Mesendoderm (in vitro differentiated cells): ENCODE results near the gene DRAXIN.
A peak's percentile ranks its signal among the peaks of the same experiment; 100 is the strongest.

Source experiments
- DNase-seq: peaks from one replicate; pipeline ENCODE4 v3.0.0; 2013
- H2AK5ac ChIP-seq: 2 replicates; pipeline ENCODE4 v1.6.1; 2013; ENCODE audit warnings: low read length, inconsistent platforms
- H2BK120ac ChIP-seq: 2 replicates; pipeline ENCODE4 v1.6.1; 2013; ENCODE audit warnings: low read depth, mild to moderate bottlenecking, low read length, moderate library complexity, mixed read lengths
- H2BK15ac ChIP-seq: replicated peaks from 2 replicates; pipeline ENCODE4 v1.6.1; 2013; ENCODE audit warnings: low read depth, mild to moderate bottlenecking, moderate library complexity
- H2BK5ac ChIP-seq: 2 replicates; pipeline ENCODE4 v1.6.1; 2013; ENCODE audit warnings: low read length, inconsistent platforms
- H3K18ac ChIP-seq: 2 replicates; pipeline ENCODE4 v1.6.1; 2013; ENCODE audit warnings: mild to moderate bottlenecking, low read length, mixed read lengths
- H3K23ac ChIP-seq: one replicate; pipeline ENCODE4 v1.6.1; 2013; ENCODE audit warnings: low read length
- H3K27ac ChIP-seq: 2 replicates; pipeline ENCODE4 v1.5.1; 2013; ENCODE audit warnings: low read depth, mild to moderate bottlenecking, inconsistent platforms, low read length, moderate library complexity
- H3K27me3 ChIP-seq: 2 replicates; pipeline ENCODE4 v1.6.1; 2013; ENCODE audit warnings: low read length, control low read depth, mild to moderate bottlenecking, inconsistent platforms; ENCODE audit not compliant: insufficient read depth, poor library complexity
- H3K36me3 ChIP-seq: 2 replicates; pipeline ENCODE4 v1.6.1; 2013; ENCODE audit warnings: low read length, inconsistent platforms; ENCODE audit not compliant: control insufficient read depth, insufficient read depth
- H3K4ac ChIP-seq: one replicate; pipeline ENCODE4 v1.6.1; 2013; ENCODE audit warnings: low read depth, mild to moderate bottlenecking, low read length, moderate library complexity
- H3K4me1 ChIP-seq: 2 replicates; pipeline ENCODE4 v1.6.1; 2013; ENCODE audit warnings: low read depth, low read length, inconsistent platforms; ENCODE audit not compliant: control insufficient read depth
- H3K4me2 ChIP-seq: 2 replicates; pipeline ENCODE4 v1.6.1; 2013; ENCODE audit warnings: low read length
- H3K4me3 ChIP-seq: 2 replicates; pipeline ENCODE4 v1.5.1; 2013; ENCODE audit warnings: mild to moderate bottlenecking, low read length
- H3K56ac ChIP-seq: one replicate; pipeline ENCODE4 v1.6.1; 2013; ENCODE audit warnings: low read length
- H3K79me1 ChIP-seq: 2 replicates; pipeline ENCODE4 v1.6.1; 2013; ENCODE audit warnings: low read length, inconsistent platforms
- H3K79me2 ChIP-seq: 2 replicates; pipeline ENCODE4 v1.6.1; 2013; ENCODE audit warnings: mild to moderate bottlenecking, low read length; ENCODE audit not compliant: control insufficient read depth, insufficient read depth
- H3K9ac ChIP-seq: 2 replicates; pipeline ENCODE4 v1.6.1; 2013; ENCODE audit warnings: low read length, inconsistent platforms
- H4K5ac ChIP-seq: one replicate; pipeline ENCODE4 v1.6.1; 2013; ENCODE audit warnings: low read length
- H4K8ac ChIP-seq: one replicate; pipeline ENCODE4 v1.6.1; 2013; ENCODE audit warnings: low read depth, mild to moderate bottlenecking, control low read depth, low read length, moderate library complexity
- WGBS: extraction: QIAGEN DNeasy Blood & Tissue Kit; methylation state at CpG from one replicate; pipeline ENCODE4 v1.1.7; 2013; ENCODE audit warnings: low lambda C conversion rate, missing lambda C conversion rate; ENCODE audit not compliant: insufficient coverage; ENCODE audit errors: extremely low coverage; 5-methylcytosine and 5-hydroxymethylcytosine counted together

DRAXIN gene

GRCh38 chr1:11659748-11660147 lies 31.8 kb upstream of the DRAXIN start:
- Histone ChIP-seq H3K4ac (no peak overlapping the region), H3K23ac (no peak overlapping the region), H2BK15ac (no peak overlapping the region), H3K36me3 (no peaks in the 10 kb centered on the region), H4K5ac (no peak overlapping the region), H3K79me1 (no peaks in the 10 kb centered on the region), H2AK5ac (no peak overlapping the region), H3K27me3 (no peaks in the 10 kb centered on the region), H3K18ac (no peak overlapping the region), H2BK120ac (no peak overlapping the region), H2BK5ac (no peak overlapping the region), H3K27ac (no peak overlapping the region), H3K79me2 (no peaks in the 10 kb centered on the region), H4K8ac (no peak overlapping the region), H3K4me3 (no peak overlapping the region), H3K9ac (no peak overlapping the region), H3K56ac (no peak overlapping the region), H3K4me2 (no peak overlapping the region), H3K4me1 (no peaks in the 10 kb centered on the region)
- DNase-seq = no peak
- no CpG with 5 or more reads among the region's 4 CpGs for WGBS

- no CpG with 5 or more reads among the region's 17 CpGs for WGBS
- Histone ChIP-seq H3K23ac (no peak overlapping the region), H3K27me3 (no peaks in the 10 kb centered on the region), H3K36me3 (no peaks in the 10 kb centered on the region), H4K8ac (no peak overlapping the region), H3K4me3 (no peak overlapping the region), H4K5ac (no peak overlapping the region), H2BK5ac (no peak overlapping the region), H3K4me1 (no peaks in the 10 kb centered on the region), H3K18ac (no peak overlapping the region), H3K79me2 (no peaks in the 10 kb centered on the region), H3K4me2 (no peak overlapping the region), H2AK5ac (no peak overlapping the region), H2BK120ac (no peak overlapping the region), H3K79me1 (no peaks in the 10 kb centered on the region), H3K9ac (no peak overlapping the region), H2BK15ac (no peak overlapping the region), H3K27ac (no peak overlapping the region), H3K56ac (no peak overlapping the region), H3K4ac (no peak overlapping the region)
- no peak for DNase-seq
Measured at GRCh38 chr1:11661103-11661502, 30.4 kb upstream of the DRAXIN start.

GRCh38 chr1:11664336-11665065 lies 27.0 kb upstream of the DRAXIN start:
- H4K8ac ChIP-seq = no peak overlapping the region
- H3K56ac ChIP-seq = peak overlapping the region; percentile 58
- no peaks in the 10 kb centered on the region for H3K36me3 ChIP-seq
- H4K5ac ChIP-seq = no peak overlapping the region
- H3K27me3 ChIP-seq = no peaks in the 10 kb centered on the region
- no peak overlapping the region for H3K4ac ChIP-seq
- no CpG with 5 or more reads among the region's 66 CpGs for WGBS
- H3K4me1 ChIP-seq = no peaks in the 10 kb centered on the region
- no peaks in the 10 kb centered on the region for H3K79me2 ChIP-seq
- peak overlapping the region; percentile 59 for H3K9ac ChIP-seq
- no peak overlapping the region for H3K23ac ChIP-seq
- no peak overlapping the region for H2AK5ac ChIP-seq
- no peak overlapping the region for H2BK120ac ChIP-seq
- H2BK15ac ChIP-seq = no peak overlapping the region
- H3K27ac ChIP-seq = no peak overlapping the region
- peak overlapping the region; percentile 9 for H3K4me2 ChIP-seq
- H2BK5ac ChIP-seq = no peak overlapping the region
- no peaks in the 10 kb centered on the region for H3K79me1 ChIP-seq
- H3K4me3 ChIP-seq = no peak overlapping the region
- H3K18ac ChIP-seq = peak overlapping the region; percentile 46
- DNase-seq = no peak

- Histone ChIP-seq H3K79me2 (no peaks in the 10 kb centered on the region), H2BK15ac (no peak overlapping the region), H3K18ac (no peak overlapping the region), H4K8ac (no peak overlapping the region), H3K4me2 (no peak overlapping the region), H3K27me3 (no peaks in the 10 kb centered on the region), H3K4me3 (no peak overlapping the region), H3K9ac (no peak overlapping the region), H2BK120ac (no peak overlapping the region), H3K27ac (no peak overlapping the region), H2BK5ac (no peak overlapping the region), H3K56ac (no peak overlapping the region), H3K79me1 (no peaks in the 10 kb centered on the region), H3K23ac (no peak overlapping the region), H3K4me1 (no peaks in the 10 kb centered on the region), H4K5ac (no peak overlapping the region), H2AK5ac (no peak overlapping the region), H3K36me3 (peaks cover 2% of the 10 kb centered on the region), H3K4ac (no peak overlapping the region)
- DNase-seq = no peak
- no CpG with 5 or more reads among the region's 14 CpGs for WGBS
Measured at GRCh38 chr1:11668516-11668915, 23.0 kb upstream of the DRAXIN start.

GRCh38 chr1:11670747-11671146 lies 20.8 kb upstream of the DRAXIN start:
- no peaks in the 10 kb centered on the region for H3K79me1 ChIP-seq
- H3K4me3 ChIP-seq = no peak overlapping the region
- H4K5ac ChIP-seq = no peak overlapping the region
- no peak overlapping the region for H2BK120ac ChIP-seq
- H3K27ac ChIP-seq = no peak overlapping the region
- no CpG with 5 or more reads among the region's 6 CpGs for WGBS
- no peak overlapping the region for H3K18ac ChIP-seq
- no peak overlapping the region for H3K4me2 ChIP-seq
- H3K27me3 ChIP-seq = no peaks in the 10 kb centered on the region
- no peak overlapping the region for H3K56ac ChIP-seq
- H3K4ac ChIP-seq = no peak overlapping the region
- no peaks in the 10 kb centered on the region for H3K4me1 ChIP-seq
- peaks cover 7% of the 10 kb centered on the region for H3K36me3 ChIP-seq
- no peak overlapping the region for H2AK5ac ChIP-seq
- no peak overlapping the region for H2BK15ac ChIP-seq
- no peak overlapping the region for H3K9ac ChIP-seq
- no peak overlapping the region for H2BK5ac ChIP-seq
- no peaks in the 10 kb centered on the region for H3K79me2 ChIP-seq
- H4K8ac ChIP-seq = no peak overlapping the region
- H3K23ac ChIP-seq = no peak overlapping the region
- no peak for DNase-seq

- H3K23ac ChIP-seq = no peak overlapping the region
- no peak overlapping the region for H3K4me3 ChIP-seq
- no peak overlapping the region for H3K18ac ChIP-seq
- no peak overlapping the region for H3K9ac ChIP-seq
- DNase-seq = no peak
- H3K27me3 ChIP-seq = no peaks in the 10 kb centered on the region
- no peaks in the 10 kb centered on the region for H3K79me2 ChIP-seq
- H4K5ac ChIP-seq = no peak overlapping the region
- no peak overlapping the region for H3K27ac ChIP-seq
- no peak overlapping the region for H2AK5ac ChIP-seq
- no peak overlapping the region for H3K56ac ChIP-seq
- H3K4me2 ChIP-seq = no peak overlapping the region
- no peaks in the 10 kb centered on the region for H3K4me1 ChIP-seq
- H2BK5ac ChIP-seq = no peak overlapping the region
- no peak overlapping the region for H4K8ac ChIP-seq
- no peaks in the 10 kb centered on the region for H3K79me1 ChIP-seq
- no CpG with 5 or more reads among the region's 6 CpGs for WGBS
- H2BK15ac ChIP-seq = no peak overlapping the region
- H3K4ac ChIP-seq = no peak overlapping the region
- H2BK120ac ChIP-seq = no peak overlapping the region
- peaks cover 10% of the 10 kb centered on the region for H3K36me3 ChIP-seq
Measured at GRCh38 chr1:11671205-11671543, 20.3 kb upstream of the DRAXIN start.
